ENCODE results near the gene LRP5. TPM values are rescaled to one million over a fixed set of nuclear protein-coding genes. Genes with fewer than 3 reads are reported as not detected.
"Not testable (repeated sequence)": the region's sequence is repeated elsewhere in the genome, so short reads cannot be mapped to it uniquely, and the experiment has no call there.

Gene LRP5
- total RNA-seq, 1 donor from 2014 or later: 162 TPM

- Mint-ChIP-seq H3K36me3 (ENCODE audit: unreplicated experiment) (no peaks in the 10 kb centered on the region), H3K27ac (ENCODE audit: unreplicated experiment) (no peak overlapping the region), H3K9me3 (ENCODE audit: unreplicated experiment) (no peaks in the 10 kb centered on the region), H3K4me1 (ENCODE audit: unreplicated experiment) (peaks cover 28% of the 10 kb centered on the region), H3K4me3 (ENCODE audit: unreplicated experiment) (no peak overlapping the region), H3K27me3 (ENCODE audit: unreplicated experiment) (no peaks in the 10 kb centered on the region)
- TF ChIP-seq CTCF (IDR thresholded peaks at IDR 0.05): no peak
- DNase-seq (ENCODE audit: extremely low spot score, unreplicated experiment): no peak
These were observed 145.0 kb downstream of the LRP5 start for GRCh38 chr11:68457216-68457897.

DNA sequence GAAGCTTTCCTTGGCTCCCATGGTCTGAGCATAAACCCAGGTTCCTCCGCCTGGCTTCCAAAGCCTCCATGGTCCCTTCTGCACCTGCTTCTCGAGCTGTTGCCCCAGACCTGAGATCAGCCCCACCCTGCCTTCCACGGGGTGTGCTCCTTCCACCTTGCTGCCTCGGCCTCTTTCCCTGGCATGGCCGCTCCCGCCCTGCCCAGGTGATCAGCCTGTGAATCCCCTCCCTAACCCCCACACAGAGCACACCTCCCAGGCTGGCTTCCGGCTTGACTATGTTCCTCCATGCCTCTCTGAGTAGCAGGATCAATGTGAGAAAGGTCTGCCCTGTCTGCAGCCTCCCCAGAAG is 145.5 kb downstream of the LRP5 start:
- Mint-ChIP-seq H3K27me3 (ENCODE audit: unreplicated experiment) (no peaks in the 10 kb centered on the region), H3K36me3 (ENCODE audit: unreplicated experiment) (no peaks in the 10 kb centered on the region), H3K4me3 (ENCODE audit: unreplicated experiment) (no peak overlapping the region), H3K27ac (ENCODE audit: unreplicated experiment) (no peak overlapping the region), H3K4me1 (ENCODE audit: unreplicated experiment) (peaks cover 33% of the 10 kb centered on the region), H3K9me3 (ENCODE audit: unreplicated experiment) (no peaks in the 10 kb centered on the region)
- DNase-seq (ENCODE audit: extremely low spot score, unreplicated experiment): no peak
- no peak for TF ChIP-seq CTCF (IDR thresholded peaks at IDR 0.05)

DNA sequence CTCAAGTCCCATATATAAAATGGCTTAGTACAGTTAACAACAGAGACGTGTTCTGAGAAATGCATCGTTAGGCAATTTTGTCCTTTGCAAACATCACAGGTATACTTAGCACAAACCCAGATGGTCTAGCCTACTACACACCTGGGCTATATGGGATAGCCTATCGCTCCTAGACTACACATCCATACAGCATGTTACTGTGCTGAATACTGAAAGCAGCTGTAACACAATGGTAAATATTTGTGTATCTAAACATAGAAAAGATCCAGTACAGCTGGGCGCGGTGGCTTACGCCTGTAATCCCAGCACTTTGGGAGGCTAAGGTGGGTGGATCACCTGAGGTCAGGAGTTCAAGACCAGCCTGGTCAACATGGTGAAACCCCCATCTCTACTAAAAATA is 145.9 kb downstream of the LRP5 start:
- not testable (repeated sequence) for H3K27ac Mint-ChIP-seq (ENCODE audit: unreplicated experiment); H3K27me3 Mint-ChIP-seq (ENCODE audit: unreplicated experiment); H3K4me3 Mint-ChIP-seq (ENCODE audit: unreplicated experiment); H3K36me3 Mint-ChIP-seq (ENCODE audit: unreplicated experiment); DNase-seq (ENCODE audit: extremely low spot score, unreplicated experiment); H3K9me3 Mint-ChIP-seq (ENCODE audit: unreplicated experiment)
- H3K4me1 Mint-ChIP-seq (ENCODE audit: unreplicated experiment): peaks cover 37% of the 10 kb centered on the region

DNA sequence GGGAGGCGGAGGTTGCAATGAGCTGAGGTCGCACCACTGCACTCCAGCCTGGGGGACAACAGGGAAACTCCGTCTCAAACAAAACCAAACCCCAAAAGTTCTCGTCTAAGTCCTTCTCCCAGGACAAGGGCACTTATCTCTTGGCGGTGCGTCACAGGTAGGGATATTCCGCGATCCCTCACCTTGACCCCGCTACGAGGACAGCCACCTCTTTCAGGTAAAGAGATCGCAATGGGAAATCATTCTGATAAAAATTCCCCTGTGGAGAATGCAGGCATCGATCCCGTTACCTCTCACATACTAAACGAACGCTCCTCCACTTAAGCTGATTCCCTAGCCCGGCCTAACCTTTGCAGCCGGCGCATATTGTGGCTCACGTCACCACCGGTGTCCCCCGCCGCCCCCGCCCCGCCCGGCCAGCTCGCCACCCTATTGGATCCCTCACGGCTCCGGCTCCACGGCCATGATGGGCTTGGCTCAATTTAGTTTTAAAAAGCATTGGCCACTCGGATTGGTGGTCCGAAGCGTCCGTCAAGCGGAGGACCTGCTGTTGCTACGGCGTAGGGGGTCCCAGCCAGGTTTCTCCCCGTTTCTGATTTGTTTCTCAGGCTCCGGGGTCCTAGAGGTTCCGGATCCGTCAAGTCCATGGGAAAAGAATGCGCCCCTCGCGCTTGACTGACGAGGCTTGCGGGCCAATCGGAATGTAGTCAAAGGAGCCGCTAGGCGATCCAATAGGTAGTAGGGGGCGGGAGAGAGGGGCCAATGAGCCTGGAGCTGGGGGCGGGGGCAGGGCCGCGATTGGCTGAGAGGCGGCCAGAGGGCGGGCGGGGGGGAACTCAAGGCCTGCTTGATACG is 147.7 kb downstream of the LRP5 start:
- H3K27ac Mint-ChIP-seq (ENCODE audit: unreplicated experiment): peak overlapping the region; percentile 87
- H3K4me3 Mint-ChIP-seq (ENCODE audit: unreplicated experiment): peak overlapping the region; percentile 76
- TF ChIP-seq CTCF (IDR thresholded peaks at IDR 0.05): no peak
- no peaks in the 10 kb centered on the region for H3K9me3 Mint-ChIP-seq (ENCODE audit: unreplicated experiment)
- H3K27me3 Mint-ChIP-seq (ENCODE audit: unreplicated experiment): no peaks in the 10 kb centered on the region
- DNase-seq (ENCODE audit: extremely low spot score, unreplicated experiment): peak; percentile 99
- no peaks in the 10 kb centered on the region for H3K36me3 Mint-ChIP-seq (ENCODE audit: unreplicated experiment)
- peaks cover 51% of the 10 kb centered on the region for H3K4me1 Mint-ChIP-seq (ENCODE audit: unreplicated experiment)

GRCh38 chr11:68460741-68461574 is 148.6 kb downstream of the LRP5 start, which contains the start of gene PPP6R3:
TSS of gene PPP6R3 (plus strand) at chr11:68460752. CDS start at chr11:68537665, 76,913 bp downstream.
- Mint-ChIP-seq H3K36me3 (ENCODE audit: unreplicated experiment) (no peaks in the 10 kb centered on the region), H3K4me1 (ENCODE audit: unreplicated experiment) (peaks cover 50% of the 10 kb centered on the region), H3K4me3 (ENCODE audit: unreplicated experiment) (peak within 1 kb of the TSS; percentile 90), H3K9me3 (ENCODE audit: unreplicated experiment) (no peaks in the 10 kb centered on the region), H3K27ac (ENCODE audit: unreplicated experiment) (peak within 1 kb of the TSS; percentile 87), H3K27me3 (ENCODE audit: unreplicated experiment) (no peaks in the 10 kb centered on the region)
- DNase-seq (ENCODE audit: extremely low spot score, unreplicated experiment): no peak
- no peak for TF ChIP-seq CTCF (IDR thresholded peaks at IDR 0.05)

Data from osteocyte (in vitro differentiated cells).